ENCODE results near the gene TSPAN4.

TSPAN4 gene

DNA sequence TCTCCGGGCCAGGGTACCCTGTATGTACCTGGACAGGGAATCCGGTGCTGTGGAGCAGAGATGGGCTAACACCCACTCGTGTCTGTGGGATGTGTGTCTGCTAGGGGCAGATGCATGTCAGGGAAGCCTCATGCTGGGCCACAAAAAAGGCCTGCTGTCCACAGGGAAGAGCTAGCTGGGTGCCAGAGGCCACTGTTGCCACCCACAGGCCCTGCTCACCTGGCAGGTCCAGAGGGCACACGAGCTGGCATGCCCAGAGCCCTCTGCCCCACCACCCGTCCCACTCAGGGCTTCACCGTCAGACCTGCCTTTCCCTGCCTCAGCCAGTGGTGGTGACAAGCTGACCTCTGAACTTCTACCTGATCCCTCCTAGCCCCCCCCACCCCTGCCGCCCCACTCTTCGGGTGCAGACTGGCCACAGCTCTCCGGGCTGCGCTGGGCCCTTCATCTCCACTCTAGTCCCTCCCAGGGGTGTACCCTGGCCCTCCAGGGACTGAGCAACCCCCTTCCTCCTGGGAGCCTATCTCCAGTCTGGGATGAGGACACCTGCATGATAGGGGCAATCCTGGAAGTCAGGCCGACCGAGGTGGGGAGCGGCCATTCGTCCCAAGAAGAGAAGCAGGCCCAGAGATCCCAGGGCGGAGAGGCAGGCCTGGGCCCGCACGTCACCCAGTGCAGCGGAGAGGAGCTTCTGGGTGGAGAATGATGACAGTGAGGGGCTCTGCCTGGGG is 45.9 kb upstream of the TSPAN4 start (continued):
- no peak for TF ChIP-seq PRDM1 (tag by site-specific recombination; IDR thresholded peaks at IDR 0.05)
- TF ChIP-seq, protein P1, sequence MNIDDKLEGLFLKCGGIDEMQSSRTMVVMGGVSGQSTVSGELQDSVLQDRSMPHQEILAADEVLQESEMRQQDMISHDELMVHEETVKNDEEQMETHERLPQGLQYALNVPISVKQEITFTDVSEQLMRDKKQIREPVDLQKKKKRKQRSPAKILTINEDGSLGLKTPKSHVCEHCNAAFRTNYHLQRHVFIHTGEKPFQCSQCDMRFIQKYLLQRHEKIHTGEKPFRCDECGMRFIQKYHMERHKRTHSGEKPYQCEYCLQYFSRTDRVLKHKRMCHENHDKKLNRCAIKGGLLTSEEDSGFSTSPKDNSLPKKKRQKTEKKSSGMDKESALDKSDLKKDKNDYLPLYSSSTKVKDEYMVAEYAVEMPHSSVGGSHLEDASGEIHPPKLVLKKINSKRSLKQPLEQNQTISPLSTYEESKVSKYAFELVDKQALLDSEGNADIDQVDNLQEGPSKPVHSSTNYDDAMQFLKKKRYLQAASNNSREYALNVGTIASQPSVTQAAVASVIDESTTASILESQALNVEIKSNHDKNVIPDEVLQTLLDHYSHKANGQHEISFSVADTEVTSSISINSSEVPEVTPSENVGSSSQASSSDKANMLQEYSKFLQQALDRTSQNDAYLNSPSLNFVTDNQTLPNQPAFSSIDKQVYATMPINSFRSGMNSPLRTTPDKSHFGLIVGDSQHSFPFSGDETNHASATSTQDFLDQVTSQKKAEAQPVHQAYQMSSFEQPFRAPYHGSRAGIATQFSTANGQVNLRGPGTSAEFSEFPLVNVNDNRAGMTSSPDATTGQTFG (tag by site-specific recombination; IDR thresholded peaks at IDR 0.05; ENCODE audit: borderline replicate concordance) = no peak
- TF ChIP-seq, protein P2, sequence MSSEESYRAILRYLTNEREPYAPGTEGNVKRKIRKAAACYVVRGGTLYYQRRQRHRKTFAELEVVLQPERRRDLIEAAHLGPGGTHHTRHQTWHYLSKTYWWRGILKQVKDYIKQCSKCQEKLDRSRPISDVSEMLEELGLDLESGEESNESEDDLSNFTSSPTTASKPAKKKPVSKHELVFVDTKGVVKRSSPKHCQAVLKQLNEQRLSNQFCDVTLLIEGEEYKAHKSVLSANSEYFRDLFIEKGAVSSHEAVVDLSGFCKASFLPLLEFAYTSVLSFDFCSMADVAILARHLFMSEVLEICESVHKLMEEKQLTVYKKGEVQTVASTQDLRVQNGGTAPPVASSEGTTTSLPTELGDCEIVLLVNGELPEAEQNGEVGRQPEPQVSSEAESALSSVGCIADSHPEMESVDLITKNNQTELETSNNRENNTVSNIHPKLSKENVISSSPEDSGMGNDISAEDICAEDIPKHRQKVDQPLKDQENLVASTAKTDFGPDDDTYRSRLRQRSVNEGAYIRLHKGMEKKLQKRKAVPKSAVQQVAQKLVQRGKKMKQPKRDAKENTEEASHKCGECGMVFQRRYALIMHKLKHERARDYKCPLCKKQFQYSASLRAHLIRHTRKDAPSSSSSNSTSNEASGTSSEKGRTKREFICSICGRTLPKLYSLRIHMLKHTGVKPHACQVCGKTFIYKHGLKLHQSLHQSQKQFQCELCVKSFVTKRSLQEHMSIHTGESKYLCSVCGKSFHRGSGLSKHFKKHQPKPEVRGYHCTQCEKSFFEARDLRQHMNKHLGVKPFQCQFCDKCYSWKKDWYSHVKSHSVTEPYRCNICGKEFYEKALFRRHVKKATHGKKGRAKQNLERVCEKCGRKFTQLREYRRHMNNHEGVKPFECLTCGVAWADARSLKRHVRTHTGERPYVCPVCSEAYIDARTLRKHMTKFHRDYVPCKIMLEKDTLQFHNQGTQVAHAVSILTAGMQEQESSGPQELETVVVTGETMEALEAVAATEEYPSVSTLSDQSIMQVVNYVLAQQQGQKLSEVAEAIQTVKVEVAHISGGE (tag by site-specific recombination; conservative IDR thresholded peaks at IDR 0.05; ENCODE audit: low read depth) = no peak
- TF ChIP-seq, protein P3, sequence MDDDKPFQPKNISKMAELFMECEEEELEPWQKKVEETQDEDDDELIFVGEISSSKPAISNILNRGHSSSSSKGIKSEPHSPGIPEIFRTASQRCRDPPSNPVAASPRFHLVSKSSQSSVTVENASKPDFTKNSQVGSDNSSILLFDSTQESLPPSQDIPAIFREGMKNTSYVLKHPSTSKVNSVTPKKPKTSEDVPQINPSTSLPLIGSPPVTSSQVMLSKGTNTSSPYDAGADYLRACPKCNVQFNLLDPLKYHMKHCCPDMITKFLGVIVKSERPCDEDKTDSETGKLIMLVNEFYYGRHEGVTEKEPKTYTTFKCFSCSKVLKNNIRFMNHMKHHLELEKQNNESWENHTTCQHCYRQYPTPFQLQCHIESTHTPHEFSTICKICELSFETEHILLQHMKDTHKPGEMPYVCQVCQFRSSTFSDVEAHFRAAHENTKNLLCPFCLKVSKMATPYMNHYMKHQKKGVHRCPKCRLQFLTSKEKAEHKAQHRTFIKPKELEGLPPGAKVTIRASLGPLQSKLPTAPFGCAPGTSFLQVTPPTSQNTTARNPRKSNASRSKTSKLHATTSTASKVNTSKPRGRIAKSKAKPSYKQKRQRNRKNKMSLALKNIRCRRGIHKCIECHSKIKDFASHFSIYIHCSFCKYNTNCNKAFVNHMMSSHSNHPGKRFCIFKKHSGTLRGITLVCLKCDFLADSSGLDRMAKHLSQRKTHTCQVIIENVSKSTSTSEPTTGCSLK (tag by site-specific recombination; IDR thresholded peaks at IDR 0.05) = no peak
- no peak for TF ChIP-seq ZNF473 (tag by site-specific recombination; IDR thresholded peaks at IDR 0.05)
- TF ChIP-seq ZNF549 (tag by site-specific recombination; IDR thresholded peaks at IDR 0.05) = no peak
- TF ChIP-seq ZBTB21 (tag by site-specific recombination; IDR thresholded peaks at IDR 0.05) = no peak
- TF ChIP-seq ZNF121 (tag by site-specific recombination; IDR thresholded peaks at IDR 0.05) = no peak
- TF ChIP-seq SP7 (tag by site-specific recombination; IDR thresholded peaks at IDR 0.05) = peak; percentile 12; the same call in 1 of the 2 replicates
- TF ChIP-seq ZNF660 (tag by site-specific recombination; IDR thresholded peaks at IDR 0.05) = 0 out of 2 replicates have a peak, but pooled peaks have one; percentile 34
- TF ChIP-seq, protein P4, sequence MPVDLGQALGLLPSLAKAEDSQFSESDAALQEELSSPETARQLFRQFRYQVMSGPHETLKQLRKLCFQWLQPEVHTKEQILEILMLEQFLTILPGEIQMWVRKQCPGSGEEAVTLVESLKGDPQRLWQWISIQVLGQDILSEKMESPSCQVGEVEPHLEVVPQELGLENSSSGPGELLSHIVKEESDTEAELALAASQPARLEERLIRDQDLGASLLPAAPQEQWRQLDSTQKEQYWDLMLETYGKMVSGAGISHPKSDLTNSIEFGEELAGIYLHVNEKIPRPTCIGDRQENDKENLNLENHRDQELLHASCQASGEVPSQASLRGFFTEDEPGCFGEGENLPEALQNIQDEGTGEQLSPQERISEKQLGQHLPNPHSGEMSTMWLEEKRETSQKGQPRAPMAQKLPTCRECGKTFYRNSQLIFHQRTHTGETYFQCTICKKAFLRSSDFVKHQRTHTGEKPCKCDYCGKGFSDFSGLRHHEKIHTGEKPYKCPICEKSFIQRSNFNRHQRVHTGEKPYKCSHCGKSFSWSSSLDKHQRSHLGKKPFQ (tag by site-specific recombination; IDR thresholded peaks at IDR 0.05) = no peak
- no peak for TF ChIP-seq SCRT2 (tag by site-specific recombination; IDR thresholded peaks at IDR 0.05)
- TF ChIP-seq ZNF341 (tag by site-specific recombination; IDR thresholded peaks at IDR 0.05; ENCODE audit: low read depth) = no peak
- TF ChIP-seq, protein P5, sequence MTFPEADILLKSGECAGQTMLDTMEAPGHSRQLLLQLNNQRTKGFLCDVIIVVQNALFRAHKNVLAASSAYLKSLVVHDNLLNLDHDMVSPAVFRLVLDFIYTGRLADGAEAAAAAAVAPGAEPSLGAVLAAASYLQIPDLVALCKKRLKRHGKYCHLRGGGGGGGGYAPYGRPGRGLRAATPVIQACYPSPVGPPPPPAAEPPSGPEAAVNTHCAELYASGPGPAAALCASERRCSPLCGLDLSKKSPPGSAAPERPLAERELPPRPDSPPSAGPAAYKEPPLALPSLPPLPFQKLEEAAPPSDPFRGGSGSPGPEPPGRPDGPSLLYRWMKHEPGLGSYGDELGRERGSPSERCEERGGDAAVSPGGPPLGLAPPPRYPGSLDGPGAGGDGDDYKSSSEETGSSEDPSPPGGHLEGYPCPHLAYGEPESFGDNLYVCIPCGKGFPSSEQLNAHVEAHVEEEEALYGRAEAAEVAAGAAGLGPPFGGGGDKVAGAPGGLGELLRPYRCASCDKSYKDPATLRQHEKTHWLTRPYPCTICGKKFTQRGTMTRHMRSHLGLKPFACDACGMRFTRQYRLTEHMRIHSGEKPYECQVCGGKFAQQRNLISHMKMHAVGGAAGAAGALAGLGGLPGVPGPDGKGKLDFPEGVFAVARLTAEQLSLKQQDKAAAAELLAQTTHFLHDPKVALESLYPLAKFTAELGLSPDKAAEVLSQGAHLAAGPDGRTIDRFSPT (tag by site-specific recombination; IDR thresholded peaks at IDR 0.05) = peak; percentile 86
- TF ChIP-seq ZNF394 (tag by site-specific recombination; IDR thresholded peaks at IDR 0.05; ENCODE audit: borderline replicate concordance) = peak; percentile 10; the same call in 1 of the 2 replicates
- TF ChIP-seq, protein P6, sequence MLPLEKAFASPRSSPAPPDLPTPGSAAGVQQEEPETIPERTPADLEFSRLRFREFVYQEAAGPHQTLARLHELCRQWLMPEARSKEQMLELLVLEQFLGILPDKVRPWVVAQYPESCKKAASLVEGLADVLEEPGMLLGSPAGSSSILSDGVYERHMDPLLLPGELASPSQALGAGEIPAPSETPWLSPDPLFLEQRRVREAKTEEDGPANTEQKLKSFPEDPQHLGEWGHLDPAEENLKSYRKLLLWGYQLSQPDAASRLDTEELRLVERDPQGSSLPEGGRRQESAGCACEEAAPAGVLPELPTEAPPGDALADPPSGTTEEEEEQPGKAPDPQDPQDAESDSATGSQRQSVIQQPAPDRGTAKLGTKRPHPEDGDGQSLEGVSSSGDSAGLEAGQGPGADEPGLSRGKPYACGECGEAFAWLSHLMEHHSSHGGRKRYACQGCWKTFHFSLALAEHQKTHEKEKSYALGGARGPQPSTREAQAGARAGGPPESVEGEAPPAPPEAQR (tag by site-specific recombination; IDR thresholded peaks at IDR 0.05) = no peak
- no peak for TF ChIP-seq HOXC10 (CRISPR knock-in tag; IDR thresholded peaks at IDR 0.05)
- no peak for TF ChIP-seq ZNF514 (tag by site-specific recombination; IDR thresholded peaks at IDR 0.05)
- TF ChIP-seq, protein P7, sequence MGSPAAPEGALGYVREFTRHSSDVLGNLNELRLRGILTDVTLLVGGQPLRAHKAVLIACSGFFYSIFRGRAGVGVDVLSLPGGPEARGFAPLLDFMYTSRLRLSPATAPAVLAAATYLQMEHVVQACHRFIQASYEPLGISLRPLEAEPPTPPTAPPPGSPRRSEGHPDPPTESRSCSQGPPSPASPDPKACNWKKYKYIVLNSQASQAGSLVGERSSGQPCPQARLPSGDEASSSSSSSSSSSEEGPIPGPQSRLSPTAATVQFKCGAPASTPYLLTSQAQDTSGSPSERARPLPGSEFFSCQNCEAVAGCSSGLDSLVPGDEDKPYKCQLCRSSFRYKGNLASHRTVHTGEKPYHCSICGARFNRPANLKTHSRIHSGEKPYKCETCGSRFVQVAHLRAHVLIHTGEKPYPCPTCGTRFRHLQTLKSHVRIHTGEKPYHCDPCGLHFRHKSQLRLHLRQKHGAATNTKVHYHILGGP (tag by site-specific recombination; IDR thresholded peaks at IDR 0.05) = no peak
- no peak for TF ChIP-seq KLF7 (tag by site-specific recombination; IDR thresholded peaks at IDR 0.05; ENCODE audit: borderline replicate concordance)
- no peak for TF ChIP-seq ZFP3 (tag by site-specific recombination; IDR thresholded peaks at IDR 0.05; ENCODE audit: low read depth)
- TF ChIP-seq ZBTB20 (tag by site-specific recombination; IDR thresholded peaks at IDR 0.05) = peak; percentile 81
- peak; percentile 49; the same call in 1 of the 2 replicates for TF ChIP-seq ZBTB8A (tag by site-specific recombination; IDR thresholded peaks at IDR 0.05)
- TF ChIP-seq ZNF433 (tag by site-specific recombination; IDR thresholded peaks at IDR 0.05; ENCODE audit: low read depth) = no peak

Data from HEK293 (cell line).